NCI-H2227 (cell line): ENCODE data around the gene KRTAP10-2.
"Not testable (repeated sequence)": the region's sequence is repeated elsewhere in the genome, so short reads cannot be mapped to it uniquely, and the experiment has no call there.

Source experiments
- DNase-seq: peaks from one replicate; lab custom pipeline; 2025; ENCODE audit not compliant: unreplicated experiment; lab: John Stamatoyannopoulos, UW

The KRTAP10-2 gene

GRCh38 chr21:44503006-44503889, 48.1 kb downstream of the KRTAP10-2 start:
- DNase-seq: not testable (repeated sequence)

GRCh38 chr21:44502171-44502958, 48.9 kb downstream of the KRTAP10-2 start:
- no peak for DNase-seq
